ENCODE results near the gene EXOC4. TPM values are rescaled to one million over a fixed set of nuclear protein-coding genes. Genes with fewer than 3 reads are reported as not detected.
A peak's percentile ranks its signal among the peaks of the same experiment; 100 is the strongest.

The EXOC4 gene
- polyA plus RNA-seq, 3 donors from 2014 or later, result 24.2 to 50.1 (median 30.1) TPM

DNA sequence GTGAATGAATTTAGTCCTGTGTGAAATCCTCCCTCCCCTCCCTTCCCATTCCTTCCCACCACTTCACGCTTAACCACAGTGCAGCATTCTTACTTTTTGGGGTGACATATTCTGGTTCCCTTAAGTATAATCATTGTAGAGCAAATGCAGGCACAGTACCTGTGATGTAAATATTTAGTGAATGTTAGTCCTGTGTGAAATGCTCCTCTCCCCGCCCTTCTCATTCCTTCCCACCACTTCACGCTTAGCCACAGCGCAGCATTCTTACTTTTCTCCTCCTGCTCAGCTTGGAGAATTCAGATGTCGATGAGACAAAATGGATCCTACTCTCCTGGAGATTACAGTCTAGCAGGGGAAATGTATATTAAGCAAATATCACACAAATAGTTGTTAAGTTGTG, 258.8 kb downstream of the EXOC4 start:
- Mint-ChIP-seq H3K9me3 (no peaks in the 10 kb centered on the region), H3K36me3 (peaks cover 4 to 24% (median 5%) of the 10 kb centered on the region in 3 donors), H3K27ac (peak overlapping the region in 1 of 6 donors; percentile 82), H3K27me3 (ENCODE audit: low read depth in 3 of 3) (peaks cover 0 to 1% (median 0%) of the 10 kb centered on the region in 3 donors), H3K4me3 (no peak overlapping the region), H3K4me1 (peaks cover 3 to 18% of the 10 kb centered on the region in 2 donors)
- no peak for DNase-seq

DNA sequence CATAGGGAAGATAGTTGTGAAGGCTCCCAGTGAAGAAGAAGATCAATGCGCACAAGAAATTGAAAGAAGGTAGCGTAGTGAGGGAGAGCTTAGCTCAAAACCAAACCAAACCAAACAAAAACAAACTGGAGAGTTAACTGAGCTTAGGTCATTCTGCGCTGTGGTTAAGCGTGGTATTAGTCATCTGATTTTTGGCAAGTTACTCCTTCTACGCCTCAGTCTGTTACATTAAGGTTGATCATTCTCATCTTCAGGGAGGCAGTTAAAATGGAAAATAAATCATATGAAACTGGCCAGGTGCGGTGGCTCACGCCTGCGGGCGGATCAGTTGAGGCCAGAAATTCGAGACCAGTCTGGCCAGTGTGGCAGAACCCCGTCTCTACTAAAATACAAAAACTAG, 259.7 kb downstream of the EXOC4 start:
- Mint-ChIP-seq H3K4me1 (peaks cover 3 to 18% of the 10 kb centered on the region in 2 donors), H3K36me3 (peaks cover 5 to 28% (median 5%) of the 10 kb centered on the region in 3 donors), H3K27me3 (ENCODE audit: low read depth in 3 of 3) (peaks cover 0 to 1% (median 0%) of the 10 kb centered on the region in 3 donors), H3K27ac (peak overlapping the region in 3 of 6 donors; percentile 31 to 69 (median 49)), H3K4me3 (peak overlapping the region in 1 of 5 donors; percentile 69), H3K9me3 (no peaks in the 10 kb centered on the region)
- DNase-seq, result peak in 1 of 3 donors; percentile 29

DNA sequence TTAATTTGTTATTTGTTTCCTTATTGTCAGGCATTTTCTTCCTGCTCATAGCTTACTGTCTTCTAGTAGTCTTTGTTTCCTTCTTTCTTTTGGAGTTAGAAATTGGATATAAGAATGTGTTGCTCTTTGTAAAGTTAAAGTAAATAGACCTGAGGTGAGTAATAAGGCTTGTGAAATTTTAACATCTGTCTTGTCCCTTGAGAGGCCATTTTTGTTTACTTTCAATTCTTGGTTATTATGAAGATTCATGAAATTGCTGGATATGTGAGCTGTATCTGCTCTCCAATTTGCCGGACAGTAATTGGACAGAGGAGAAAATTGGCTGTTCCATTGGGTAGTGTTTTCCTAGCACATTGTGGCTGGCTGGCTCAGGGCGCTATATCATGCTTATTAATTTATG, 260.7 kb downstream of the EXOC4 start:
- no peak for DNase-seq
- Mint-ChIP-seq H3K4me1 (peaks cover 3 to 18% of the 10 kb centered on the region in 2 donors), H3K9me3 (no peaks in the 10 kb centered on the region), H3K27ac (peak overlapping the region in 2 of 6 donors; percentile 2 to 66), H3K27me3 (ENCODE audit: low read depth in 3 of 3) (peaks cover 0 to 1% (median 0%) of the 10 kb centered on the region in 3 donors), H3K36me3 (peaks cover 5 to 32% (median 8%) of the 10 kb centered on the region in 3 donors), H3K4me3 (peak overlapping the region in 1 of 5 donors; percentile 18)

DNA sequence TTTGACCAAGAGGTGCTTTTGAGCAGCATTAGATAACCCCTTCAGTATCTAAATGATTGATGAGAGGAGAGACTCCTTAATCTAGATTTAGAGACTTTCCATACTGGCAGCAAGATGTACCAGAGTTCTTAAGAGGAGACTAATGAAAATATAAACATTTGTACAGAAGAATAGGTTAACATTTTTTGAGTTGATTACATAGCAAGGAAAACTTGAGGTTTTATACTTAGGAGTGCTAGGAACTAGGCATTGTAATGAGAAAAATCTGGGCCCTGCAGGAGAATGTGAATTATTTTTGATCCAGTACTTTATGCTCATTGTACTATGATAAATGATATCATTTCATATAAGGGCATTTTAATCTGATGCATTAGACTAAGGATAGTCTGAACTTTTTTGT, 261.7 kb downstream of the EXOC4 start:
- Mint-ChIP-seq H3K27ac (no peak overlapping the region), H3K4me1 (peaks cover 3 to 18% of the 10 kb centered on the region in 2 donors), H3K27me3 (ENCODE audit: low read depth in 3 of 3) (peaks cover 0 to 4% (median 0%) of the 10 kb centered on the region in 3 donors), H3K36me3 (peaks cover 5 to 31% (median 8%) of the 10 kb centered on the region in 3 donors), H3K4me3 (no peak overlapping the region), H3K9me3 (no peaks in the 10 kb centered on the region)
- no peak for DNase-seq

DNA sequence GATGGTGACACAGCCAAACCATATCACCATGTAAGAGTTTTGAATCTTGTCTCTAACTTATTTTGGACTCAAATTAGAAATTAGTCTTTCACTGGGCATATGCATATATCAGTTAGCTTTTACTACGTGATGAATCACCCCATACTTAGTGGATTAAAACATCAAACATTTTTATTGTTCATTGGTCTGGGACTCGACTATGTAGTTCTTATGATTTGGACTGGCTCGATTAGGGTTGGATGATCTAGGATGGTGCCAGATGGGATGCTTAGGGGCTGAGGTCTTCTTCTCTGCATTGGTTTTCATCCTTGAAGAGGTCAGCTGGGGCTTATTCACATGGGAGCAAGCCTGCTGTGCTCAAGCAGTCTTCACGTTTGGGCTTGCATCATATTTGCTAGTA, 264.9 kb downstream of the EXOC4 start:
- no peak for DNase-seq
- H3K4me1 Mint-ChIP-seq, result peaks cover 3 to 13% of the 10 kb centered on the region in 2 donors
- no peaks in the 10 kb centered on the region for H3K9me3 Mint-ChIP-seq
- peaks cover 0 to 4% (median 0%) of the 10 kb centered on the region in 3 donors for H3K27me3 Mint-ChIP-seq (ENCODE audit: low read depth in 3 of 3)
- H3K4me3 Mint-ChIP-seq, result no peak overlapping the region
- peaks cover 5 to 11% (median 8%) of the 10 kb centered on the region in 3 donors for H3K36me3 Mint-ChIP-seq
- no peak overlapping the region for H3K27ac Mint-ChIP-seq

DNA sequence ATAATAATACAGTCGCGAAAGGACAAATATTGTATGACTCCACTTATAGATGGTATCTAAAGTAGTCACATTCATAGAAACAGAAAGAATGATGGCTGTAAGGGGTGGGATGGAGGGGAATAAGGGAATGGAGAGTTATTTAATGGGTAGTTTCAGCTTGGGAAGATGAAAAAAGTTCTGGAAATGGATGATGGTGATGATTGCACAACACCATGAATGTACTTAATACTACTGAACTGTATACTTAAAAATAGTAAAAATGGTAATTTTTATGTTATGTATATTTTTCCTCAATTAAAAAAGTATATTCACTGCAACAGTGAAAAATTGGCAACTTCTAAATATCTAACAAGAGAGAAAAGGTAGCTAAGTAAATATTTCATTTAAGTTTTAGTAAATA, 265.8 kb downstream of the EXOC4 start:
- peaks cover 0 to 4% (median 0%) of the 10 kb centered on the region in 3 donors for H3K27me3 Mint-ChIP-seq (ENCODE audit: low read depth in 3 of 3)
- no peak overlapping the region for H3K4me3 Mint-ChIP-seq
- H3K27ac Mint-ChIP-seq, result no peak overlapping the region
- H3K4me1 Mint-ChIP-seq, result peaks cover 5 to 13% of the 10 kb centered on the region in 2 donors
- DNase-seq, result no peak
- no peaks in the 10 kb centered on the region for H3K9me3 Mint-ChIP-seq
- peaks cover 1 to 11% (median 6%) of the 10 kb centered on the region in 3 donors for H3K36me3 Mint-ChIP-seq

DNA sequence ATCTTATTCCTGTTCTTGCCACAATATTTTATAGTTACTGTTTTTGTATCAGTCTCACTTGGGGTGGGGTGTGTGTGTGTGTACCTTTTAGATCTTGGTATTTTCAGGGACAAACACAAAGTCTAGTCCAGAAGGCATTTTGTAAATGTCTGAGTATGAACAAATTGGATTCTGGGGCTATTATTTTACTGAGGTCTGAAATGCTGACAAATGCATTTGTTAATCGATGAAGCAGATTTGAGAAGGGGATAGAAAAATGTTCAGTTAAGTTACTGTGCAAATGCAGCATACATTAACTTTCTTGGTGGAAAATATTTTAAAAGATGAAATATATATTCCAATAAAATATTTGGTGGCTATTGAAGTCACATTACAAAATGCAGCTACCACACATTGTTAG, 267.4 kb downstream of the EXOC4 start:
- no peak overlapping the region for H3K4me3 Mint-ChIP-seq
- H3K27ac Mint-ChIP-seq, result no peak overlapping the region
- peaks cover 0 to 15% (median 8%) of the 10 kb centered on the region in 3 donors for H3K36me3 Mint-ChIP-seq
- H3K27me3 Mint-ChIP-seq (ENCODE audit: low read depth in 3 of 3), result peaks cover 0 to 4% (median 0%) of the 10 kb centered on the region in 3 donors
- peaks cover 12 to 21% of the 10 kb centered on the region in 2 donors for H3K4me1 Mint-ChIP-seq
- DNase-seq, result no peak
- H3K9me3 Mint-ChIP-seq, result no peaks in the 10 kb centered on the region

DNA sequence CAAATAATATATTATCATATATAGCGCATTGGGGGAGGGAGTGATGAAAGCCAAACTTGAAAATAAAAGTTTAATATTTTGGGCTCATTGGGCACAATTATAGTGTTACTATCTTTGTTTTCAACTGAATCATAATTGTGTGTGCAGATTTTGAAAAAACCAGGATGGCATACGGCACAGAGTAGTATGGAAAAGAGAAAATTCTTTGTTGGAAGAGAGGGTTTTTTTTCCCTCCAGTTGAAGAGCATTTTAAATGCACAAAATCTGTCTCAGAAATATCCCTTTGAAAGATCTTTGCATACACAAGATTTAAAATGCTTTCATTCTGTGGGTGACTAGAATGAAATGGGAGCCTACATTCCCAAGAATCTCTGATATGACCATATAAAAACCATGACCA, 269.6 kb downstream of the EXOC4 start:
- no peak overlapping the region for H3K4me3 Mint-ChIP-seq
- no peak overlapping the region for H3K27ac Mint-ChIP-seq
- peaks cover 13 to 19% of the 10 kb centered on the region in 2 donors for H3K4me1 Mint-ChIP-seq
- DNase-seq, result no peak
- H3K9me3 Mint-ChIP-seq, result no peaks in the 10 kb centered on the region
- peaks cover 0 to 12% (median 7%) of the 10 kb centered on the region in 3 donors for H3K36me3 Mint-ChIP-seq
- peaks cover 0 to 4% (median 0%) of the 10 kb centered on the region in 3 donors for H3K27me3 Mint-ChIP-seq (ENCODE audit: low read depth in 3 of 3)

DNA sequence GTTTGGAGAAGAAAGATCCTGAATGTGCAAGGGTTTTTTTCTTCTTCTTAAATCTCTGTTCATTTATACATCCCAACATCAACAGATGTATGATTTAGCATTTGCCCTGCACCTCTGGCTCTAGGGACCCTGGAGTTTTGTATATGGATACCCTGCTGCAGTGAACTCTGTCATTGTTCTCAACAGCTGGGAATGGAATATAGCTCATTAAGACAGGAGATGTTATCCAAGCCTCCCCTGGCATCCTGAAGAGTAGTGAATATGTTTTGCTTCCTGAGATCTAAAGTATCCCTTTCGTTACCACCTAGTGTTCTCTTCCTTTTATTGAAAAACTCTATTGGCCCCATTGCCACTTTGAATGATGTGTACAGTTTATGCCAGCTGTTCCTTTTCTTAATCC, 275.9 kb downstream of the EXOC4 start:
- H3K4me1 Mint-ChIP-seq, result peaks cover 11 to 13% of the 10 kb centered on the region in 2 donors

DNA sequence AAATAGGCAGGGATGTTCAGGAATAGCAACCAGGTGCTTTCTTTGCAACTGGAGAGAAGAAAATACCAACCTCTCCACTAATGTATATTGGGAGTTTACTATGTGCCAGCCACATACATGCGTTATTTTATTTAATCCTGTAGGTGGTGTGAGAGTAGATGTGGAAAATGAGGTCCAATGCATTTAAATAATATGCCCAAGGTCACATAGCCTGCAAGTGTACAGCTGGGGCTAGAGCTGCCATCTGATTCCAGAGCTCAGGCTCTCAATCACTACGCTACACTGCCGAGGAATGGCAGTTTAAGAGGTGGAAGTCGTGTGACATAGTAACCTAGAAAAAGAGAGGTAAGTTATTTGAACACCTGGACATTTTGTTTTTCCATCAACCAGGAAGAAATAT, 277.0 kb downstream of the EXOC4 start:
- H3K4me1 Mint-ChIP-seq, result peaks cover 7 to 8% of the 10 kb centered on the region in 2 donors
- peak overlapping the region in 1 of 6 donors; percentile 1 for H3K27ac Mint-ChIP-seq
- DNase-seq, result no peak
- H3K4me3 Mint-ChIP-seq, result no peak overlapping the region
- no peaks in the 10 kb centered on the region for H3K9me3 Mint-ChIP-seq
- H3K36me3 Mint-ChIP-seq, result peaks cover 0 to 8% (median 0%) of the 10 kb centered on the region in 3 donors
- peaks cover 0 to 1% (median 0%) of the 10 kb centered on the region in 3 donors for H3K27me3 Mint-ChIP-seq (ENCODE audit: low read depth in 3 of 3)

More for the DNA sequence above, 275.9 kb downstream of the EXOC4 start:
- peak overlapping the region in 1 of 6 donors; percentile 54 for H3K27ac Mint-ChIP-seq
- DNase-seq, result no peak
- no peak overlapping the region for H3K4me3 Mint-ChIP-seq
- H3K27me3 Mint-ChIP-seq (ENCODE audit: low read depth in 3 of 3), result peaks cover 0 to 1% (median 0%) of the 10 kb centered on the region in 3 donors
- H3K36me3 Mint-ChIP-seq, result peaks cover 0 to 7% (median 3%) of the 10 kb centered on the region in 3 donors
- no peaks in the 10 kb centered on the region for H3K9me3 Mint-ChIP-seq

DNA sequence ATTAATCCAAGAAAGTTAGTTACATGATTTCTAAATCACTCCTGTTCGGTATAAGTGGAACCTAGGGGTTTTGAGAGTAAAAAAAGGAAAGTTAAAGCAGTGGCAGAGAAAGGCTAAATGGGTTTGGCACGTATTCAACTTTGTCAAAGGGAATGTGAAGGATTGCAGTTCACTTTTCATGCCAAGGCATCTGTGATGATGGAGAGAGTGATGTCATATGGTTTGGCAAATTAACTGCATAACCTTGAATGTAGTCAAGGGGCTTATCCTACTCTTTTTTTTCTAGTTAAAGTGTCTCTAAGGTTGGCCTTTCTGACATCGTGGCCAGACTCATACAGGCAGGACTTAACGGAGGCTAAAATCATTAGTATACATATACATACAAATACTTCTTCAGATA, 277.8 kb downstream of the EXOC4 start:
- no peak overlapping the region for H3K4me3 Mint-ChIP-seq
- no peak overlapping the region for H3K27ac Mint-ChIP-seq
- peaks cover 0 to 8% (median 0%) of the 10 kb centered on the region in 3 donors for H3K36me3 Mint-ChIP-seq
- no peak for DNase-seq
- H3K9me3 Mint-ChIP-seq, result no peaks in the 10 kb centered on the region
- peaks cover 0 to 1% (median 0%) of the 10 kb centered on the region in 3 donors for H3K27me3 Mint-ChIP-seq (ENCODE audit: low read depth in 3 of 3)
- H3K4me1 Mint-ChIP-seq, result peaks cover 0 to 2% of the 10 kb centered on the region in 2 donors

DNA sequence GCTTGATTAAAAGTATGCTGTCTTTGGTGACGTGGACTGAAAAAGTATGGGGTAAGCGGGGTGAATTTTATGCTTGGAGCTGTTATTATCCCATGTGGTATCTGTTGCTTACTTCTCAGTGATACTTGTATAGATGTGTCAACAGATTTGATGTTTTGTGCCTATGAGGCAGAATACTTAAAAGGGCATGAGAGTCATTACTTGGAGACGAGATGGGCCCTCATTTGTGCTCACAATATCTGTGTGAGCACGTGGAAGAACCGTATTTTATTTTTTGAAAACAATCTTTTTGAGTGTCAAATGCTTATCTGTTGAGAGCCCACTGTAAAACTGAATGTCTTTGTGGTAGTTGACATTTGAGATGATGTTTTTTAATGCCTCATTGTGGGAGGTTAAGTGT, 281.9 kb downstream of the EXOC4 start:
- H3K27me3 Mint-ChIP-seq (ENCODE audit: low read depth in 3 of 3), result peaks cover 0 to 1% (median 0%) of the 10 kb centered on the region in 3 donors
- no peak overlapping the region for H3K27ac Mint-ChIP-seq
- H3K36me3 Mint-ChIP-seq, result peaks cover 0 to 22% (median 0%) of the 10 kb centered on the region in 3 donors
- H3K4me1 Mint-ChIP-seq, result peaks cover 14 to 30% of the 10 kb centered on the region in 2 donors
- no peaks in the 10 kb centered on the region for H3K9me3 Mint-ChIP-seq
- no peak for DNase-seq
- no peak overlapping the region for H3K4me3 Mint-ChIP-seq

DNA sequence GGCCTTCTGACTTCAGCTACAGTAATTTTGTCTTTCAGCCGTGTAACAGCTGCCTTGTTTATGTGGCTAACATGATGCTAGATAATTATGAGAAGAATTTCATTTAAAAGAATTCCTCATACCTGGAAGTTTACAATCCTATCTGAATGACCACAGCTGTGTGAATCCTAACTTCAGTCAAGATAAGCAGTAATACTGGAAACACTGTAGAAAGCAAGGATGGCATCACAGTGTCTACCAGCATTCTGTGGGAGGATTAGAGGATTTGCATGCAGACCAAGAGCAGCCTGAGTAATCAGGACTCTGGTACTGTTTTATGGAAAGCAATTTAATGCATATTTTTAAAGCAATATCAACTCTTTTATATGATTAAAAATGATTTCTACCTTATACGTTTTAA, 282.4 kb downstream of the EXOC4 start:
- Mint-ChIP-seq H3K4me1 (peaks cover 14 to 34% of the 10 kb centered on the region in 2 donors), H3K27ac (no peak overlapping the region), H3K4me3 (no peak overlapping the region), H3K27me3 (ENCODE audit: low read depth in 3 of 3) (no peaks in the 10 kb centered on the region), H3K36me3 (peaks cover 0 to 22% (median 0%) of the 10 kb centered on the region in 3 donors), H3K9me3 (no peaks in the 10 kb centered on the region)
- DNase-seq, result no peak

DNA sequence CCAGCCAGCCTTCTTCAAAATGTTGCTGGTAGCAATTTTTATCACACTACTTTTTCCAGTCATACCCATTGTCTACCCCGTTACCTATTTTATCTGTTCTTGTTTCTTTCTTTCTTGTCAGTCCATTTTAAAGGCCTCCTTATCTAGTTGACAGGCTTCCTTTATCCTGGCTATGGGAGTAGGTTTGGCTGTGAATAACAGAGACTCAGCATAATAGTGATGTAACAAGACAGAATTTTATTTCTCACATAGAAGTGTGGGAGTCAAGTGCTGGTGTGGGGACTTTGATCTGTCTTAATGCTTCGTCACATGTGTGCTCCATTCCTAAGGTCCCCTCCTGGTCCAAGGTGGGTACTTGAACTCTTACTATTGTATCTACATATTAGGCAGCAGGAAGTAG, 283.6 kb downstream of the EXOC4 start:
- Mint-ChIP-seq H3K9me3 (no peaks in the 10 kb centered on the region), H3K27ac (peak overlapping the region in 2 of 6 donors; percentile 2 to 15), H3K27me3 (ENCODE audit: low read depth in 3 of 3) (no peaks in the 10 kb centered on the region), H3K4me1 (peaks cover 14 to 38% of the 10 kb centered on the region in 2 donors), H3K4me3 (no peak overlapping the region), H3K36me3 (peaks cover 0 to 23% (median 0%) of the 10 kb centered on the region in 3 donors)
- no peak for DNase-seq

DNA sequence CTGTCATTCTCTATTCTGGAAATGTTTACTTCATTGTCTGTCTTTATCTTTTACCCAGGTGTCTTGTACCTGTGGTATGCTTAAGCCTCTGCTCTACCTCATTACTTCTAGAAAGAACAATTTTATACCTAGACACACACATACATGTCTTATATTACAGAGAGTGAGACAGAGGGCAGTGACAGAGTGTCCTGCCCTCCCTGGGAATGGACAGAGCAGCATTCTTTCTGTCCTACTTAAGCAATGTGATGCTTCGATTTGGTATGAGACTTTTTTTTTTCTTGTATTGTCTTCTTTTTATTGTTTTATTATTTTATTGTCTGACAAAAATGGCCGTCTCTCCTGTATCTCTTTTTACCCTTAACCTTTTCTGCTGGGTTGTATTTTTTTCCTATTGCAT, 286.1 kb downstream of the EXOC4 start:
- peaks cover 0 to 24% (median 3%) of the 10 kb centered on the region in 3 donors for H3K36me3 Mint-ChIP-seq
- peak overlapping the region in 2 of 6 donors; percentile 41 to 52 for H3K27ac Mint-ChIP-seq
- H3K4me1 Mint-ChIP-seq, result peaks cover 17 to 38% of the 10 kb centered on the region in 2 donors
- no peaks in the 10 kb centered on the region for H3K27me3 Mint-ChIP-seq (ENCODE audit: low read depth in 3 of 3)
- H3K9me3 Mint-ChIP-seq, result no peaks in the 10 kb centered on the region
- DNase-seq, result no peak
- H3K4me3 Mint-ChIP-seq, result no peak overlapping the region

All from immature natural killer cell (primary cell).